ENCODE data around the gene PLCL2. TPM values are rescaled to one million over a fixed set of nuclear protein-coding genes. Genes with fewer than 3 reads are reported as not detected.

The PLCL2 gene
- total RNA-seq, 1 experiment from 2014 or later: 32.1 TPM

DNA sequence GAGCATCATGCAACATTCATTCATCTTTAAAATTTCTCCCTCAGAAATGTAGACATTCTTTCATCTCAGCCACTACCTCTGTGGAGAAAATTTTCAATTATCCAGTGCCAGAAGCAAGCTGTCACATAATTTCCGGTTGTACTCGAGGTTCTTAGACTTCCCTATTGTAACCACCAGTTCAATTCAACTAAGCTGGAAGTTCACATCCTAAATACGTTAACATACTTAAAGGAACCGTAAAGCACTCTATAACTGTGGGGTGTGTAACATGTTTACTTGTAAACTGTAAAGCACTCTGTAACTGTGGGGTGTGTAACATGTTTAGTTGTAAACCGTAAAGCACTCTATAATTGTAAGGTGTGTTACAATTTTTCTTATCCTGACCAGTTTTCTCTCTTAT, 150.3 kb downstream of the PLCL2 start:
- H3K27me3 ChIP-seq (ENCODE audit: insufficient read depth, low read length): no peaks in the 10 kb centered on the region
- no peak overlapping the region for H2BK120ac ChIP-seq (ENCODE audit: low read depth, low read length, poor library complexity, severe bottlenecking)
- no peak overlapping the region for H2BK20ac ChIP-seq (ENCODE audit: low read depth, low read length, poor library complexity, severe bottlenecking)
- H3K9ac ChIP-seq (ENCODE audit: extremely low read depth, insufficient read length, low read length): no peak overlapping the region
- H2AFZ ChIP-seq (ENCODE audit: low read length): no peak overlapping the region
- H3K4me3 Mint-ChIP-seq: no peak overlapping the region
- no peak overlapping the region for H2BK15ac ChIP-seq (ENCODE audit: low read depth, low read length)
- no peak overlapping the region for H3K14ac ChIP-seq (ENCODE audit: insufficient read depth, low read length)
- H3K23ac ChIP-seq (ENCODE audit: insufficient read length, low read depth, low read length): no peak overlapping the region
- H3K4me1 Mint-ChIP-seq: peaks cover 24 to 31% of the 10 kb centered on the region in 2 experiments
- H4K91ac ChIP-seq (ENCODE audit: insufficient read length, low read depth, low read length): no peak overlapping the region
- no CpG with 5 or more reads among the region's 5 CpGs for WGBS (ENCODE audit: extremely low coverage, insufficient read length, low lambda C conversion rate)
- no peaks in the 10 kb centered on the region for H3K79me2 ChIP-seq (ENCODE audit: insufficient read depth, low read length)
- no peak overlapping the region for H3K27ac ChIP-seq (ENCODE audit: insufficient read length, low read depth, low read length)
- TF ChIP-seq, protein P1, sequence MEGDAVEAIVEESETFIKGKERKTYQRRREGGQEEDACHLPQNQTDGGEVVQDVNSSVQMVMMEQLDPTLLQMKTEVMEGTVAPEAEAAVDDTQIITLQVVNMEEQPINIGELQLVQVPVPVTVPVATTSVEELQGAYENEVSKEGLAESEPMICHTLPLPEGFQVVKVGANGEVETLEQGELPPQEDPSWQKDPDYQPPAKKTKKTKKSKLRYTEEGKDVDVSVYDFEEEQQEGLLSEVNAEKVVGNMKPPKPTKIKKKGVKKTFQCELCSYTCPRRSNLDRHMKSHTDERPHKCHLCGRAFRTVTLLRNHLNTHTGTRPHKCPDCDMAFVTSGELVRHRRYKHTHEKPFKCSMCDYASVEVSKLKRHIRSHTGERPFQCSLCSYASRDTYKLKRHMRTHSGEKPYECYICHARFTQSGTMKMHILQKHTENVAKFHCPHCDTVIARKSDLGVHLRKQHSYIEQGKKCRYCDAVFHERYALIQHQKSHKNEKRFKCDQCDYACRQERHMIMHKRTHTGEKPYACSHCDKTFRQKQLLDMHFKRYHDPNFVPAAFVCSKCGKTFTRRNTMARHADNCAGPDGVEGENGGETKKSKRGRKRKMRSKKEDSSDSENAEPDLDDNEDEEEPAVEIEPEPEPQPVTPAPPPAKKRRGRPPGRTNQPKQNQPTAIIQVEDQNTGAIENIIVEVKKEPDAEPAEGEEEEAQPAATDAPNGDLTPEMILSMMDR (conservative IDR thresholded peaks at IDR 0.05): no peak
- H2BK5ac ChIP-seq (ENCODE audit: insufficient read length, low read length): no peak overlapping the region
- H3K27me3 Mint-ChIP-seq (ENCODE audit: low read depth): no peaks in the 10 kb centered on the region
- H3K79me1 ChIP-seq (ENCODE audit: insufficient read depth, low read depth, low read length, poor library complexity, severe bottlenecking): no peaks in the 10 kb centered on the region
- H4K8ac ChIP-seq (replicated peaks; ENCODE audit: insufficient read length, low read depth, low read length): no peak overlapping the region
- H3K18ac ChIP-seq (ENCODE audit: insufficient read length, low read depth, low read length): no peak overlapping the region
- H2BK12ac ChIP-seq (ENCODE audit: insufficient read length, low read depth, low read length): no peak overlapping the region
- no peaks in the 10 kb centered on the region; the same call in 1 of the 2 replicates for H3K4me1 ChIP-seq (ENCODE audit: insufficient read depth, low read length)
- DNase-seq: no peak
- H3K27ac Mint-ChIP-seq: no peak overlapping the region
- H4K20me1 ChIP-seq (ENCODE audit: control insufficient read depth, insufficient read depth, insufficient read length): no peaks in the 10 kb centered on the region
- no peaks in the 10 kb centered on the region for H3K9me3 ChIP-seq (ENCODE audit: control insufficient read depth, low read depth, low read length)
- H3K36me3 Mint-ChIP-seq (ENCODE audit: insufficient read depth in 1 of 3, low read depth in 3 of 3): no peaks in the 10 kb centered on the region; a peak in 2 of 7 replicates
- H3K4me2 ChIP-seq (ENCODE audit: insufficient read depth, insufficient read length, low read length): no peak overlapping the region
- no peak overlapping the region for H3K56ac ChIP-seq (ENCODE audit: insufficient read length, low read depth, low read length)
- H3T11ph ChIP-seq (ENCODE audit: low read length): no peak overlapping the region
- H3K4ac ChIP-seq (ENCODE audit: low read depth, low read length): no peak overlapping the region
- H2AK5ac ChIP-seq (ENCODE audit: insufficient read length, low read length): no peak overlapping the region
- H4K5ac ChIP-seq (ENCODE audit: insufficient read length, low read depth, low read length): no peak overlapping the region
- no peaks in the 10 kb centered on the region for H3K23me2 ChIP-seq (ENCODE audit: insufficient read length, low read depth, low read length, poor library complexity, severe bottlenecking)
- no peaks in the 10 kb centered on the region; a peak in 1 of 5 replicates for H3K9me3 Mint-ChIP-seq
